Lower leg skin (tissue), 3 donors: ENCODE measurements around the gene AGMO.

ENCODE experiments used
- POLR2A ChIP-seq, 2 donors: fragments of 450-650 bp; IDR thresholded peaks; one replicate each; pipeline ENCODE4 v1.6.1; 2016 to 2017; ENCODE audit warnings: antibody characterized with exemption in 2 of 2, mild to moderate bottlenecking in 1 of 2, moderate library complexity in 1 of 2
- TF ChIP-seq, protein P1 (sequence below), 3 donors: fragments of 450-650 bp; IDR thresholded peaks; one replicate each; pipeline ENCODE4 v1.5.1; 2016; ENCODE audit warnings: antibody characterized with exemption in 3 of 3, mild to moderate bottlenecking in 3 of 3, moderate library complexity in 2 of 3

DNA sequence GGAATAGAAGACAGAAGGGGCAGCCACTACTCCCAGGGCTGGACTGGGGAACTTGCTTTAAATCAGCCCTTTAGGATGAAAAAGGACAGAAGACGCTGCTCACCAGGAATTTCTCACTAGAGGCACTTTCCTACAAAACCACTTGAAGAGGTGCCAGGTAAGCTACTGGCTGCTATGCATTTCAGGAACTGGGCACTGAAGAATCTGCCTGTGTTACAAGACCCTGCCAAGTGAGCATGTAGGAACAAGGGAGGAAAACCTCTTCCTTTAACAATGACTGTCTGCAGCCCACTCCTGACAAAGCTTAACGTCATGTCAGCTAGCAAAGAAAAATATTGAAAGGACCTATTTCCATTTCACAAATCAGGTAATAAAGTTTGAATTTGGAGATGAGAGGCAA lies 5.8 kb upstream of the AGMO start:
- TF ChIP-seq, protein P1, sequence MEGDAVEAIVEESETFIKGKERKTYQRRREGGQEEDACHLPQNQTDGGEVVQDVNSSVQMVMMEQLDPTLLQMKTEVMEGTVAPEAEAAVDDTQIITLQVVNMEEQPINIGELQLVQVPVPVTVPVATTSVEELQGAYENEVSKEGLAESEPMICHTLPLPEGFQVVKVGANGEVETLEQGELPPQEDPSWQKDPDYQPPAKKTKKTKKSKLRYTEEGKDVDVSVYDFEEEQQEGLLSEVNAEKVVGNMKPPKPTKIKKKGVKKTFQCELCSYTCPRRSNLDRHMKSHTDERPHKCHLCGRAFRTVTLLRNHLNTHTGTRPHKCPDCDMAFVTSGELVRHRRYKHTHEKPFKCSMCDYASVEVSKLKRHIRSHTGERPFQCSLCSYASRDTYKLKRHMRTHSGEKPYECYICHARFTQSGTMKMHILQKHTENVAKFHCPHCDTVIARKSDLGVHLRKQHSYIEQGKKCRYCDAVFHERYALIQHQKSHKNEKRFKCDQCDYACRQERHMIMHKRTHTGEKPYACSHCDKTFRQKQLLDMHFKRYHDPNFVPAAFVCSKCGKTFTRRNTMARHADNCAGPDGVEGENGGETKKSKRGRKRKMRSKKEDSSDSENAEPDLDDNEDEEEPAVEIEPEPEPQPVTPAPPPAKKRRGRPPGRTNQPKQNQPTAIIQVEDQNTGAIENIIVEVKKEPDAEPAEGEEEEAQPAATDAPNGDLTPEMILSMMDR (IDR thresholded peaks at IDR 0.05) = no peak
- no peak for TF ChIP-seq POLR2A (IDR thresholded peaks at IDR 0.05)
